Panc1 (cell line): ENCODE measurements around the gene ODC1. TPM values are rescaled to one million over a fixed set of nuclear protein-coding genes. Genes with fewer than 3 reads are reported as not detected.

ENCODE experiments used
- ATAC-seq: fragments of 200-7000 bp; cut with Tn5 transposase; 2 replicates; pipeline ENCODE4 v1.9.1; 2020; ENCODE audit warnings: mild to moderate bottlenecking, moderate library complexity
- BruUV-seq: library from RNA; stranded (reverse); fragments of 400-500 nt; replicated peaks from 2 replicates; lab custom pipeline; 2021; lab: Mats Ljungman, UMichigan
- CTCF ChIA-PET: fragments of 300-600 bp; sonication (Branson Sonifier 250); formaldehyde crosslinking; loops from one replicate; lab custom pipeline; 2022; ENCODE audit warnings: antibody characterized with exemption; lab: Charles Lee
- POLR2A ChIA-PET: fragments of 300-600 bp; sonication (Branson Sonifier 250); formaldehyde crosslinking; loops from one replicate; lab custom pipeline; 2022; ENCODE audit warnings: antibody characterized with exemption; lab: Charles Lee
- DNase-seq: peaks from one replicate; pipeline ENCODE4 v3.0.0-alpha.2; 2010; ENCODE audit warnings: low read depth, low spot score
- H3K27ac ChIP-seq: 2 replicates; pipeline ENCODE4 v1.5.1; 2011; ENCODE audit warnings: mild to moderate bottlenecking, low read length, inconsistent platforms
- H3K27me3 ChIP-seq: fragments of 200-500 bp; sonication (Bioruptor generic); 2 replicates; pipeline ENCODE4 v1.6.0; 2014; ENCODE audit warnings: low read length, inconsistent platforms; ENCODE audit not compliant: control insufficient read depth, insufficient read depth
- H3K36me3 ChIP-seq: fragments of 200-500 bp; sonication (Bioruptor generic); 2 replicates; pipeline ENCODE4 v1.5.1; 2014; ENCODE audit warnings: inconsistent platforms, mild to moderate bottlenecking, low read length, moderate library complexity; ENCODE audit not compliant: control insufficient read depth, insufficient read depth
- H3K4me1 ChIP-seq: 2 replicates; pipeline ENCODE4 v1.5.1; 2011; ENCODE audit warnings: inconsistent platforms, mild to moderate bottlenecking, low read length, moderate library complexity; ENCODE audit not compliant: control insufficient read depth, insufficient read depth
- H3K4me3 ChIP-seq, 2 experiments: 2 replicates each; pipeline ENCODE4 v1.5.1; 2011 to 2012; ENCODE audit warnings: low read depth in 2 of 2, low read length in 2 of 2, mild to moderate bottlenecking in 2 of 2, inconsistent platforms in 1 of 2, moderate library complexity in 1 of 2
- H3K9me3 ChIP-seq: fragments of 200-500 bp; sonication (Bioruptor generic); 2 replicates; pipeline ENCODE4 v1.5.1; 2014; ENCODE audit warnings: low read depth, mild to moderate bottlenecking, inconsistent platforms, low read length, moderate library complexity; ENCODE audit not compliant: control insufficient read depth, insufficient read depth
- POLR2AphosphoS5 ChIP-seq: IDR thresholded peaks from 2 replicates; pipeline ENCODE4 v1.6.1; 2012; ENCODE audit warnings: mild to moderate bottlenecking, low read depth, low read length, moderate library complexity
- SIN3A ChIP-seq: IDR thresholded peaks from 2 replicates; pipeline ENCODE4 v1.6.1; 2012; ENCODE audit warnings: low read depth, mild to moderate bottlenecking, low read length, moderate library complexity, borderline replicate concordance; ENCODE audit not compliant: insufficient read depth
- TCF7L2 ChIP-seq: IDR thresholded peaks from 2 replicates; pipeline ENCODE4 v1.6.1; 2011; ENCODE audit warnings: mild to moderate bottlenecking, low read depth, low read length, inconsistent platforms
- in situ Hi-C: cut with HindIII; loops from 2 replicates; pipeline ENCODE4 v1.10.0; 2016; ENCODE audit warnings: low sequenced_read_pairs, low pct_unique_long_range_greater_than_20kb
- intact Hi-C: fragments of 100-400 bp; cut with micrococcal nuclease; formaldehyde crosslinking; loops from one replicate; pipeline ENCODE4 v1.10.0; 2022; ENCODE audit not compliant: unreplicated experiment
- total RNA-seq: library from RNA; stranded (reverse); gene quantifications from one replicate; pipeline ENCODE4 v1.2.1, GENCODE V29; 2021; ENCODE audit not compliant: unreplicated experiment
- TF ChIP-seq, protein P1 (sequence below): fragments of 450-650 bp; IDR thresholded peaks from 2 replicates; pipeline ENCODE4 v1.5.1; 2017; ENCODE audit warnings: mild to moderate bottlenecking
- TF ChIP-seq, protein P2 (sequence below), 2 experiments: IDR thresholded peaks; 2 replicates each; pipeline ENCODE4 v1.6.1; 2011 to 2012; ENCODE audit warnings: low read depth in 2 of 2, control low read depth in 1 of 2, low read length in 1 of 2, mild to moderate bottlenecking in 1 of 2, moderate library complexity in 1 of 2; ENCODE audit not compliant: insufficient read depth in 1 of 2

The ODC1 gene
- total RNA-seq, 1 experiment from 2014 or later, result 159 TPM

DNA sequence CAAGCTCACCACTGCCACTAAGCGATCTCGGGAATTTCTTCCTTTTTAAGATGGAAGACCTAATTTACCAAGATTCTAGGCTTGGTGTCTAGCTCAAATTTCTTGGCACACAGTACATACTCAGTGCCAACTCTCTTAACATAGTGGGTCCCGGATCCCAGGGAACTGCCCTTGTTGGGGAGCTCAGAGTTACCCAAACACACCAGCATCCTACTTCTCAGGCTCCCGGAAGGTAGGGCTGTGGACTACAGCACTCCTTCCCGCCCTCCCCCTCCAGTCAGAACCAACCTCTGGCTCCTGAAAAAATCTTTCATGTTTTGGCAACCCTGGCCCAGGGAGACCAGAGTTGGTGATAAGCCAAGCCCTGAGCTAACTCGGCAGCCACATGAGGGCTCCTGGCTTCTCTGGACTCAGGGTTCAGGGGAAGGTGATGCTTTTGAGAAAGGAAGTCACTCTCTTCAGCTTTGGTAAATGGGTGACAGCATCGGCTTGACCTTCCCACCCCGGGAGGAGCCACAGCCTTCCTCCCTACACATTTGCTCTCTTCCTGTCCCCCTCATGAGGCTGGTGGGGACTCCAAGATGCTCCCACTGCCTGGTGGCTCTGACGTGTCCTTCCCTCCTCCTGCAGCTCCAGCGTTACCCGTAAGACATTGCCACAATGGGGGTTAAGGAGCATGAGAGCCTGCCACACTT lies 8.8 kb downstream of the ODC1 start:
- Histone ChIP-seq H3K36me3 (peaks cover 31% of the 10 kb centered on the region), H3K27ac (no peak overlapping the region), H3K4me1 (peaks cover 10% of the 10 kb centered on the region), H3K9me3 (no peaks in the 10 kb centered on the region), H3K4me3 (no peak overlapping the region), H3K27me3 (no peaks in the 10 kb centered on the region)
- peak; percentile 6; the same call in 1 of the 2 replicates for ATAC-seq
- no peak for DNase-seq
- intact Hi-C loops, result no loop called here
- POLR2A ChIA-PET, result interaction anchor here (0.6 kb wide), 2 partner anchors 321 to 543 kb away, joined by 4 to 6 read pairs; no protein-coding TSS in a partner anchor
- TF ChIP-seq POLR2AphosphoS5 (no peak), SIN3A (no peak), TCF7L2 (no peak)
- TF ChIP-seq, protein P1, sequence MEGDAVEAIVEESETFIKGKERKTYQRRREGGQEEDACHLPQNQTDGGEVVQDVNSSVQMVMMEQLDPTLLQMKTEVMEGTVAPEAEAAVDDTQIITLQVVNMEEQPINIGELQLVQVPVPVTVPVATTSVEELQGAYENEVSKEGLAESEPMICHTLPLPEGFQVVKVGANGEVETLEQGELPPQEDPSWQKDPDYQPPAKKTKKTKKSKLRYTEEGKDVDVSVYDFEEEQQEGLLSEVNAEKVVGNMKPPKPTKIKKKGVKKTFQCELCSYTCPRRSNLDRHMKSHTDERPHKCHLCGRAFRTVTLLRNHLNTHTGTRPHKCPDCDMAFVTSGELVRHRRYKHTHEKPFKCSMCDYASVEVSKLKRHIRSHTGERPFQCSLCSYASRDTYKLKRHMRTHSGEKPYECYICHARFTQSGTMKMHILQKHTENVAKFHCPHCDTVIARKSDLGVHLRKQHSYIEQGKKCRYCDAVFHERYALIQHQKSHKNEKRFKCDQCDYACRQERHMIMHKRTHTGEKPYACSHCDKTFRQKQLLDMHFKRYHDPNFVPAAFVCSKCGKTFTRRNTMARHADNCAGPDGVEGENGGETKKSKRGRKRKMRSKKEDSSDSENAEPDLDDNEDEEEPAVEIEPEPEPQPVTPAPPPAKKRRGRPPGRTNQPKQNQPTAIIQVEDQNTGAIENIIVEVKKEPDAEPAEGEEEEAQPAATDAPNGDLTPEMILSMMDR, result no peak
- TF ChIP-seq, protein P2, sequence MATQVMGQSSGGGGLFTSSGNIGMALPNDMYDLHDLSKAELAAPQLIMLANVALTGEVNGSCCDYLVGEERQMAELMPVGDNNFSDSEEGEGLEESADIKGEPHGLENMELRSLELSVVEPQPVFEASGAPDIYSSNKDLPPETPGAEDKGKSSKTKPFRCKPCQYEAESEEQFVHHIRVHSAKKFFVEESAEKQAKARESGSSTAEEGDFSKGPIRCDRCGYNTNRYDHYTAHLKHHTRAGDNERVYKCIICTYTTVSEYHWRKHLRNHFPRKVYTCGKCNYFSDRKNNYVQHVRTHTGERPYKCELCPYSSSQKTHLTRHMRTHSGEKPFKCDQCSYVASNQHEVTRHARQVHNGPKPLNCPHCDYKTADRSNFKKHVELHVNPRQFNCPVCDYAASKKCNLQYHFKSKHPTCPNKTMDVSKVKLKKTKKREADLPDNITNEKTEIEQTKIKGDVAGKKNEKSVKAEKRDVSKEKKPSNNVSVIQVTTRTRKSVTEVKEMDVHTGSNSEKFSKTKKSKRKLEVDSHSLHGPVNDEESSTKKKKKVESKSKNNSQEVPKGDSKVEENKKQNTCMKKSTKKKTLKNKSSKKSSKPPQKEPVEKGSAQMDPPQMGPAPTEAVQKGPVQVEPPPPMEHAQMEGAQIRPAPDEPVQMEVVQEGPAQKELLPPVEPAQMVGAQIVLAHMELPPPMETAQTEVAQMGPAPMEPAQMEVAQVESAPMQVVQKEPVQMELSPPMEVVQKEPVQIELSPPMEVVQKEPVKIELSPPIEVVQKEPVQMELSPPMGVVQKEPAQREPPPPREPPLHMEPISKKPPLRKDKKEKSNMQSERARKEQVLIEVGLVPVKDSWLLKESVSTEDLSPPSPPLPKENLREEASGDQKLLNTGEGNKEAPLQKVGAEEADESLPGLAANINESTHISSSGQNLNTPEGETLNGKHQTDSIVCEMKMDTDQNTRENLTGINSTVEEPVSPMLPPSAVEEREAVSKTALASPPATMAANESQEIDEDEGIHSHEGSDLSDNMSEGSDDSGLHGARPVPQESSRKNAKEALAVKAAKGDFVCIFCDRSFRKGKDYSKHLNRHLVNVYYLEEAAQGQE (IDR thresholded peaks at IDR 0.05; ENCODE audit: insufficient read depth in 1 of 2, low read depth in 2 of 2, low read length in 1 of 2), result no peak
- in situ Hi-C loops, result loop anchor here (25.0 kb wide), 1 partner anchor 327 kb away; the partner anchor contains the start of gene RRM2
- no TSS peak for BruUV-seq
- CTCF ChIA-PET, result interaction anchor here (0.7 kb wide), 1 partner anchor 367 kb away, joined by 3 read pairs; no protein-coding TSS in a partner anchor

DNA sequence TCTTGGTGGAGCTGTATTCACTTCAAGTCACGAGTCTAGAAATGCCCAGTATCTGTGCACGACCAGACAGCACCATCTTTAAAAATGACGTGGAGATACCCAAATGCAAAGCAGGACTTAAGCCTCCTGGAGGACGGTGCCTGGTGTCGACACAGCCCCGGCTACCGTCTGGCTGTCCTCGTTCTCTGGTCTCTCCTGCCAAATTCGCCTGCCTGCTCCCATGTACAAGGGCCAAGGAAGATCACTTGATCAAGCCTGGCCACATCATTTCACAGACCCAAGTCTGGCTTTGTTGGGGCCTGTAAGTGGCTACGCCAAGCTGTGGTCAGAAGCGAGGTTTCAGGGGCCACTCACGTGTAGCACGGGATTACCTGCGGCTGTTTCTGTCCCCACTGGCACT lies 9.4 kb downstream of the ODC1 start:
- H3K36me3 ChIP-seq, result peaks cover 25% of the 10 kb centered on the region
- no peaks in the 10 kb centered on the region for H3K27me3 ChIP-seq
- ATAC-seq, result no peak
- no peak overlapping the region for H3K27ac ChIP-seq
- in situ Hi-C loops (loop anchor here (25.0 kb wide), 1 partner anchor 326 kb away; the partner anchor contains the start of gene RRM2), intact Hi-C loops (no loop called here)
- ChIA-PET CTCF (no interaction called here), POLR2A (interaction anchor here (0.6 kb wide), 1 partner anchor 542 kb away, joined by 4 read pairs; no protein-coding TSS in a partner anchor)
- no peak overlapping the region for H3K4me3 ChIP-seq
- no peak for DNase-seq
- TF ChIP-seq TCF7L2, result no peak
- TF ChIP-seq, protein P1, result no peak
- TF ChIP-seq, protein P2 (IDR thresholded peaks at IDR 0.05; ENCODE audit: insufficient read depth in 1 of 2, low read depth in 2 of 2, low read length in 1 of 2), result no peak
- TF ChIP-seq POLR2AphosphoS5, result no peak; the same call in 1 of the 2 replicates
- no peak for TF ChIP-seq SIN3A
- peaks cover 16% of the 10 kb centered on the region for H3K4me1 ChIP-seq
- H3K9me3 ChIP-seq, result no peaks in the 10 kb centered on the region
- BruUV-seq, result no TSS peak
